HepG2 (cell line): ENCODE results near the gene CST8. TPM values are rescaled to one million over a fixed set of nuclear protein-coding genes. Genes with fewer than 3 reads are reported as not detected.

Experiments used
- KLF9 ChIP-seq: IDR thresholded peaks from 2 replicates; pipeline ENCODE4 v1.6.1; 2016; ENCODE audit warnings: low read depth
- NFIB ChIP-seq: sonication (generic); formaldehyde crosslinking; IDR thresholded peaks from 2 replicates; pipeline ENCODE4 v1.9.0; 2021; ENCODE audit warnings: missing genetic modification reagents, mild to moderate bottlenecking, borderline replicate concordance
- PBX3 ChIP-seq: sonication (generic); formaldehyde crosslinking; IDR thresholded peaks from 2 replicates; pipeline ENCODE4 v1.8.1; 2023; ENCODE audit warnings: missing genetic modification reagents, inconsistent platforms, borderline replicate concordance
- POGZ ChIP-seq: sonication (generic); formaldehyde crosslinking; IDR thresholded peaks from 2 replicates; pipeline ENCODE4 v1.4.0; 2020; ENCODE audit warnings: mild to moderate bottlenecking, missing genetic modification reagents
- POLR2AphosphoS2 ChIP-seq: IDR thresholded peaks from 2 replicates; pipeline ENCODE4 v1.6.1; 2011; ENCODE audit warnings: low read depth, low read length, improper control_type of control experiment
- RFXANK ChIP-seq: IDR thresholded peaks from 2 replicates; pipeline ENCODE4 v1.6.1; 2016
- TRAFD1 ChIP-seq: sonication (generic); formaldehyde crosslinking; IDR thresholded peaks from 2 replicates; pipeline ENCODE4 v1.5.1; 2020; ENCODE audit warnings: missing genetic modification reagents, mild to moderate bottlenecking, borderline replicate concordance
- ZBTB2 ChIP-seq: sonication (generic); formaldehyde crosslinking; IDR thresholded peaks from 2 replicates; pipeline ENCODE4 v1.8.0; 2022; ENCODE audit warnings: low read depth, missing genetic modification reagents
- ZBTB40 ChIP-seq, 2 experiments: fragments of 450-650 bp in 1 of 2; sonication (generic) in 1 of 2; formaldehyde crosslinking in 1 of 2; IDR thresholded peaks; 2 replicates each; pipeline versions ENCODE4 v1.6.1 to v1.8.0; 2016 to 2022; ENCODE audit warnings: antibody characterized with exemption in 1 of 2, mild to moderate bottlenecking in 1 of 2, missing genetic modification reagents in 1 of 2
- ZBTB7A ChIP-seq: sonication (generic); formaldehyde crosslinking; IDR thresholded peaks from 2 replicates; pipeline ENCODE4 v1.8.0; 2022; ENCODE audit warnings: mild to moderate bottlenecking, missing genetic modification reagents
- ZNF780A ChIP-seq: sonication (generic); formaldehyde crosslinking; IDR thresholded peaks from 2 replicates; pipeline ENCODE4 v1.8.0; 2022; ENCODE audit warnings: mild to moderate bottlenecking, missing genetic modification reagents, moderate library complexity
- polyA plus RNA-seq, 8 experiments: library from polyadenylated mRNA; depleted of rRNA in 3 of 8; stranded (reverse) in 7 of 8; unstranded in 1 of 8; fragments of >200 nt; fragmentation: Illumina TruSeq in 4 of 8; extraction: Trizol in 4 of 8; gene quantifications; 2 replicates each; pipeline versions ENCODE4 v1.2.1 to v1.2.3, GENCODE V29; 2011 to 2016; ENCODE audit warnings: low read depth in 4 of 8, missing spikeins in 1 of 8, mixed read lengths in 1 of 8; ENCODE audit not compliant: insufficient read depth in 1 of 8
- total RNA-seq, 5 experiments: library from RNA; depleted of rRNA; stranded (reverse); fragments of >200 nt; fragmentation: Illumina TruSeq; extraction: Trizol; gene quantifications; 2 replicates each; pipeline ENCODE4 v1.2.3, GENCODE V29; 2016; ENCODE audit warnings: low read depth in 1 of 5

The CST8 gene
- total and polyA plus RNA-seq, 2 of the 13 experiments (the other 11 are each of a cell fraction or from before 2014, with no cell fraction given) = not detected

- no peak for TF ChIP-seq PBX3
- TF ChIP-seq KLF9 (CRISPR knock-in tag) = no peak
- no peak for TF ChIP-seq ZNF780A
- no peak for TF ChIP-seq ZBTB2 (CRISPR knock-in tag)
- TF ChIP-seq NFIB (CRISPR knock-in tag) = no peak
- TF ChIP-seq POLR2AphosphoS2 = no peak
- TF ChIP-seq ZBTB40 (IDR thresholded peaks at IDR 0.05) = no peak
- 0 out of 2 replicates have a peak, but pooled peaks have one; percentile 40 for TF ChIP-seq ZBTB40 (CRISPR knock-in tag; IDR thresholded peaks at IDR 0.05)
- TF ChIP-seq ZBTB7A (CRISPR knock-in tag) = peak; percentile 30; the same call in 1 of the 2 replicates
- TF ChIP-seq TRAFD1 (CRISPR knock-in tag) = no peak
- no peak for TF ChIP-seq RFXANK (CRISPR knock-in tag)
- TF ChIP-seq POGZ (CRISPR knock-in tag) = 0 out of 2 replicates have a peak, but pooled peaks have one; percentile 61
Observed at GRCh38 chr20:23509247-23509913, 18.5 kb downstream of the CST8 start (continued).
